Measurements from ENCODE around the gene INO80E. TPM values are rescaled to one million over a fixed set of nuclear protein-coding genes. Genes with fewer than 3 reads are reported as not detected.

Gene INO80E
- total and polyA plus RNA-seq, 9 donors = 23.8 to 81.6 (median 55.5) TPM

DNA sequence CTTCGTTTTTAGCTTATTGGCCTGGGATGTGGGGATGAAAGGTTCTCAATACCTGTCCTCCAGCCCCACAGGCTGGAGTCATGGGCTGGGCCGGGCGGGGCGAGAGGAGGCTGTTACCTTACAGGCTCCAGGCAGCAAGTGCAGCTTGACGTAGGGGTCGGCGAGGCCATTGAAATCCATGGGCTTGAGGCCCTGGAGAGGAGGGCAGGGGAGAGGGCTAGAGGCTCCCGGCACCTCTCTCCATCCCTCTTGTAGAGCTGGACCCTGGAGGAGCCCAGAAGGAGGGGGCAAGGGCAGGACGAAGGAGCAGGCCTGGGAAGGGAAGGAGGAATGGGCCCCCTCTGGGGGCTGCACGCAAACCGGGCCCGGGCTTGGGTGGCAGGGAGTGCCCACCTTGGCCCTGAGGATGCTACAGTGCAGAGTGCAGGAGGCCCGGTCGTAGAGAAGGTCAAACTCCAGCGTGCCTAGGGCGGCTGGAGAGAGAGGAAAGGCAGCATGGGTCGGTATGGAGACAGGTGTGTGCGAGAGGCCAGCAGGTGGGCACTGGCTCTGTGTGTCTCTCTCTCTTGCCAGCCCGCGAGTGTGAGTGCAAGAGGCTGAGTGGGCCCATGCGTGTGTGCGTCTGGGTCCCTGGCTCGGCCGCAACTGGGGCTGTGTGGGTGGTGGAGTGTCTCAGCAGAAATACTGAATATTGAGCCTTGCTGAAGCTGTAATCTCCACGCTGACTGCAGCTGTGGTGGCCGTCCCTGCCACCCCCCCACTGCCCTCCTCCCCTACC lies 13.2 kb downstream of the INO80E start:
- intact Hi-C loops (cut with DNase I) = loop anchor here in 3 of 4 donors (5.0 to 10.0 kb wide), 5 partner anchors 84 to 204 kb away; partner anchors contain the start of genes MAZ (in 2 of the 3), CDIPT (in 1 of the 3), KCTD13 (in 1 of the 3) and PRRT2 (in 1 of the 3)
- no peak for DNase-seq
- Histone ChIP-seq H3K27ac (no peak overlapping the region), H3K4me1 (ENCODE audit: insufficient read depth) (peaks cover 2% of the 10 kb centered on the region), H3K36me3 (no peaks in the 10 kb centered on the region), H3K9me3 (no peaks in the 10 kb centered on the region), H3K4me3 (no peak overlapping the region), H3K27me3 (no peaks in the 10 kb centered on the region)
- TF ChIP-seq, protein P1, sequence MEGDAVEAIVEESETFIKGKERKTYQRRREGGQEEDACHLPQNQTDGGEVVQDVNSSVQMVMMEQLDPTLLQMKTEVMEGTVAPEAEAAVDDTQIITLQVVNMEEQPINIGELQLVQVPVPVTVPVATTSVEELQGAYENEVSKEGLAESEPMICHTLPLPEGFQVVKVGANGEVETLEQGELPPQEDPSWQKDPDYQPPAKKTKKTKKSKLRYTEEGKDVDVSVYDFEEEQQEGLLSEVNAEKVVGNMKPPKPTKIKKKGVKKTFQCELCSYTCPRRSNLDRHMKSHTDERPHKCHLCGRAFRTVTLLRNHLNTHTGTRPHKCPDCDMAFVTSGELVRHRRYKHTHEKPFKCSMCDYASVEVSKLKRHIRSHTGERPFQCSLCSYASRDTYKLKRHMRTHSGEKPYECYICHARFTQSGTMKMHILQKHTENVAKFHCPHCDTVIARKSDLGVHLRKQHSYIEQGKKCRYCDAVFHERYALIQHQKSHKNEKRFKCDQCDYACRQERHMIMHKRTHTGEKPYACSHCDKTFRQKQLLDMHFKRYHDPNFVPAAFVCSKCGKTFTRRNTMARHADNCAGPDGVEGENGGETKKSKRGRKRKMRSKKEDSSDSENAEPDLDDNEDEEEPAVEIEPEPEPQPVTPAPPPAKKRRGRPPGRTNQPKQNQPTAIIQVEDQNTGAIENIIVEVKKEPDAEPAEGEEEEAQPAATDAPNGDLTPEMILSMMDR (IDR thresholded peaks at IDR 0.05) = no peak
- no peak for TF ChIP-seq EP300 (IDR thresholded peaks at IDR 0.05)
- TF ChIP-seq POLR2A (IDR thresholded peaks at IDR 0.05) = no peak
- WGBS, 3 donors = 62 to 63% (median 63%) methylated on average over 26 of the region's 26 CpGs

DNA sequence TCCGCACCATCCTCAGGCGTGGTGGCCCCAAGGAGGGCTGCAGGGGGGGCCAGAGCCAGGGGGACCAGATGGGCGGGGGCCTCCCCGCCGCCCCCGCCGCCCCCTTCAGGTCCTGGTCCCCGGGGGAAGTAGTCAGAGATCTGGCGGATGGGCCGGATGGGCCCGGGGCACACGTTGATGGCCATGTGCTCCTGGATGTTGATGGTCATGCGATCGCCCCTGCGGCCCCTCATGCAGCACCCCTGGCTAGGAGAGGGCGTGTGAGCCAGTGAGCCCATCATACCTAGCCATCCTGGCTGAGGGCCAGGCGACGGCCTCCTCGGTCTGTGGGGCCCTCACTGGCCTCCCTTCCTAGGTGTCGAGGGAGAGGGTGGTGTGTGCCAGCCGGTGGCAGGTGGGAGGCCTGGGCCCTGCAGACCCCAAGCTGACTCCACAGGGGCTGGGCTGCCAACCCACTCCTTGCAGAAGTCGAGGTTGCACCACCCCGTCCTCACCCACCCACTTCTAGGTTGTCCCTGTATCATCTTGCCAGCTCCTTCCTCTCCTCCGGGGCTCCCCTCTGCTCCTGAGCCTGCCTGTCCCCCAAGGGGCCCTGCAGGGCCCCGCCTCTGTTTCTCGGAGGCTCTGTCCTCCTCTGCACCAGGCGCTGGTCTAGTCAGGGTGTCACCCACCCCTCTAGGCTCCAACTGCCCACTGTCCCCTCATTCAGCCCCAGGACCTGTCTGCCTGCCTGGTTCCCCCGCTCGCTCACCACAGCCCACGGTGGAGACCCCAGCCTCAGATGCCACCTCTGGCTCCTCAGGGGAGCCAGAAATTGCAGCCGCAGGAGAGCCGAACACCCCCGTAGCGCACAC lies 14.2 kb downstream of the INO80E start:
- Histone ChIP-seq H3K27ac (no peak overlapping the region), H3K4me1 (ENCODE audit: insufficient read depth) (peaks cover 2% of the 10 kb centered on the region), H3K27me3 (no peaks in the 10 kb centered on the region), H3K4me3 (peak overlapping the region; percentile 29), H3K36me3 (no peaks in the 10 kb centered on the region), H3K9me3 (no peaks in the 10 kb centered on the region)
- intact Hi-C loops (cut with DNase I) = loop anchor here in 3 of 4 donors (5.0 to 10.0 kb wide), 7 partner anchors 43 to 205 kb away; partner anchors contain the start of genes MAZ (in 2 of the 3), CDIPT (in 1 of the 3), KCTD13 (in 1 of the 3) and PRRT2 (in 1 of the 3)
- TF ChIP-seq EP300 (IDR thresholded peaks at IDR 0.05) (no peak), POLR2A (IDR thresholded peaks at IDR 0.05) (no peak)
- TF ChIP-seq, protein P1 (IDR thresholded peaks at IDR 0.05) = no peak
- DNase-seq = no peak
- WGBS, 3 donors = 11 to 19% (median 17%) methylated on average over 27 to 34 of the region's 34 CpGs

DNA sequence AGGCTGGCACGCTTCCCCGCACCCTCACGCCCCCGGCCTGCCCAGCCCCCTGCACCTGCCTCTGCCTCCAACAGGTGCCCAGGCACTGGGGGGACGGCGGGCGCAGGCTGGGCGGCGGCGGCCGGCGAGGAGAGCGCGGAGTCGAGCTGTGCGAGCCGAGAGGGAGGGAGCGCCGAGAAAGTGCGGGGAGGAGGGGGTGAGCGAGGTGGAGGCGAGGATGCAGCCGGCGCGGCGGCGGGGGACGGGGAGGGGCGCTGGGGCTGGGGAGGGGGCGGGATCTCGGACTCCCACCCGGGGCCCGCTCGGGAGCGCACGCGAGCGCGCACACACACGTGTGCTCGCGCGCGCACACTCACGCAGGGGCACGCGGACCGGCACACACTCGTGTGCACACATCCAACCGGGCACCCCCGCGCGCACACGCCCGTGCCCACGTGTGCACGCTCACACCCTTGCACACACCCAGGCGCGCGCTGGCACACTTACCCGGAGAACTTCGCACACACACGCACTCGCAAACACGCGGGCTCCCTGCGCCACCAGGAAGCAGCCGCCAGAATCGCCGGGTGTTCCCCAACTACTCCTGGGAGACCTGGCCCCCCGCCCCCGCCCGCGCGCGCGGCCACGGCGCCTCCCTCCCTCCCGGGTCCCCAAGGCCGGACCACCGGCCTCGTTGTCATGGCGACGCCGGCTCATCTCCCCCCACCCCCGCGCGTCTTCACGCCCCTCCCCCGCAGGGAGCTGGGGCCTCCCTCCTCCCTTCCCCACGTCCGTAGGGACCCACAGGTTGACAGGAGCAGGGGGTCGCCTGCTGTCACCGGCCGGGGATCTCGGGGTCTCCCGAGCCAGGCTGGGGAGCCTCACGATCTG lies 15.0 kb downstream of the INO80E start, which contains the start of gene DOC2A:
TSS of gene DOC2A (minus strand) at position 184 of the 870 bp plus-strand sequence. CDS start 805 bp downstream, outside the sequence.
- Histone ChIP-seq H3K4me3 (peak within 1 kb of the TSS; percentile 29), H3K27ac (no peak within 1 kb of the TSS), H3K4me1 (ENCODE audit: insufficient read depth) (no peaks in the 10 kb centered on the region), H3K36me3 (no peaks in the 10 kb centered on the region), H3K27me3 (no peaks in the 10 kb centered on the region), H3K9me3 (no peaks in the 10 kb centered on the region)
- DNase-seq = peak in 1 of 5 donors; percentile 57
- TF ChIP-seq POLR2A (IDR thresholded peaks at IDR 0.05) (no peak), EP300 (IDR thresholded peaks at IDR 0.05) (no peak)
- TF ChIP-seq, protein P1 (IDR thresholded peaks at IDR 0.05) = no peak
- intact Hi-C loops (cut with DNase I) = loop anchor here in 2 of 4 donors (5.0 to 10.0 kb wide), 2 partner anchors 44 to 126 kb away; no protein-coding TSS in a partner anchor
- WGBS, 3 donors = 0 to 2% (median 1%) methylated on average over 11 to 99 of the region's 99 CpGs

Data from ovary (tissue), 9 donors.